Measurements from ENCODE around the gene CTXN2.

Gene CTXN2

DNA sequence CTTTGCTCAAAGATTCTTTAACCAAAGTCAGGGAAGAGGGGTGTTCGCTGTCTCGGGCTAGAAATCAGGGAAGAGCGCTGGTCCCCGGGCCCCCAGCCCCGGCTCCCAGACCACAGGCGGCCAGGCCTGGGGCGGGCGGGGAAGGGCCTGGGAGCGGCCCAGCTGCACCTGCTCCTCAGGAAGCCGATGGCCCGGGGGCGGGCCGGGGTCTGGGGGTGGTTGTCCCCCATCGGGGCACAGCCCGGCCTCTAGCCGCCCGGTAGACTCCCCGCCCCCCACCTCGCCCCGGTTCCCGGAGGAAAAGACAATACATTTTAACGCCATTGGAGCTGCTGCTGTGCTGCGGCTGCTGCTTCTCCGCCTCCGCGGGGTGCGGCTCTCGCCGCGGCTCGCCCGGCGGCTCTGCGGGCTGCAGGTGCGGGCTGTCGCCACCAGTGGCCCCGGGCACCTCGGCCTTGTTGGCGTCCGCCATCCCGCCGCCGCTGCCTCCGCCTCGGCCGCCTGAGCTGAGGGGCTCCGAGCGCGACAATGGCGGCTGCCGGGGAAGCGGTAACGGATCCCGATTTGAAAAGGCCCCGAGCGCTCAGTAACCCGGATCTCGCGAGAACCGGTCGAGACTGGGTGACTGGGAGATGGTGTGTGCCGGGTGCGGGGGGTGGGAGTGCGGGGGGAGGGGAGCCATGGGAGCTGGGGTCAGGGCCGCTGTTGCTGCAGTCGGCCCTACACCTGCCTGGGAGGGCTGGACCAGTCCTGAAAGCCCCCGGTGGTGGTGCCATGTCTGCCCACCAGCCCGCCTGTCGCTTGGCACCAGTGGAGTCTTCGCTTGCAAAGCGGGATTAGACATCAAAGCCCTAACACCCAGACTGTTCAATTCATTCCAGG lies 13.5 kb upstream of the CTXN2 start, which contains the start of gene MYEF2:
TSS of gene MYEF2 (minus strand) at position 530 of the 882 bp plus-strand sequence. CDS start at position 472, 58 bp downstream.
- DNase-seq (ENCODE audit: low read depth): peak; percentile 50
- TF ChIP-seq, protein P1, sequence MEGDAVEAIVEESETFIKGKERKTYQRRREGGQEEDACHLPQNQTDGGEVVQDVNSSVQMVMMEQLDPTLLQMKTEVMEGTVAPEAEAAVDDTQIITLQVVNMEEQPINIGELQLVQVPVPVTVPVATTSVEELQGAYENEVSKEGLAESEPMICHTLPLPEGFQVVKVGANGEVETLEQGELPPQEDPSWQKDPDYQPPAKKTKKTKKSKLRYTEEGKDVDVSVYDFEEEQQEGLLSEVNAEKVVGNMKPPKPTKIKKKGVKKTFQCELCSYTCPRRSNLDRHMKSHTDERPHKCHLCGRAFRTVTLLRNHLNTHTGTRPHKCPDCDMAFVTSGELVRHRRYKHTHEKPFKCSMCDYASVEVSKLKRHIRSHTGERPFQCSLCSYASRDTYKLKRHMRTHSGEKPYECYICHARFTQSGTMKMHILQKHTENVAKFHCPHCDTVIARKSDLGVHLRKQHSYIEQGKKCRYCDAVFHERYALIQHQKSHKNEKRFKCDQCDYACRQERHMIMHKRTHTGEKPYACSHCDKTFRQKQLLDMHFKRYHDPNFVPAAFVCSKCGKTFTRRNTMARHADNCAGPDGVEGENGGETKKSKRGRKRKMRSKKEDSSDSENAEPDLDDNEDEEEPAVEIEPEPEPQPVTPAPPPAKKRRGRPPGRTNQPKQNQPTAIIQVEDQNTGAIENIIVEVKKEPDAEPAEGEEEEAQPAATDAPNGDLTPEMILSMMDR (IDR thresholded peaks at IDR 0.05; ENCODE audit: low read depth, low read length, missing control alignments): no peak
- peak within 1 kb of the TSS; percentile 68 for H3K4me3 ChIP-seq (ENCODE audit: low read depth, low read length)

DNA sequence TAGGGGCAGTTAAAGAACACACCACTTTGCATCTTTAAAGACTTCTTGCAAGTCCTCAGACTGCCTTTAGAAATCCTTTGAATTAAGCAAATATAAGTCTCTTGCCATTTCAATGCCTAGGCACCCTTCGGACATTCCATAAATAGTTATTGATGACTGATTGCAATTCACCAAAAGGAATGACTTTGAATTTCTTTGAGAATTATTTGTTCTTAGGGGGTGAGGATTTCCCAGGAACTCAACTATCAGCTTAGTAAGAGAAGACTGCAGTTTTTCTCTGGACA lies 12.9 kb upstream of the CTXN2 start:
- peak overlapping the region; percentile 68 for H3K4me3 ChIP-seq (ENCODE audit: low read depth, low read length)
- DNase-seq (ENCODE audit: low read depth): no peak
- TF ChIP-seq, protein P1 (IDR thresholded peaks at IDR 0.05; ENCODE audit: low read depth, low read length, missing control alignments): no peak

DNA sequence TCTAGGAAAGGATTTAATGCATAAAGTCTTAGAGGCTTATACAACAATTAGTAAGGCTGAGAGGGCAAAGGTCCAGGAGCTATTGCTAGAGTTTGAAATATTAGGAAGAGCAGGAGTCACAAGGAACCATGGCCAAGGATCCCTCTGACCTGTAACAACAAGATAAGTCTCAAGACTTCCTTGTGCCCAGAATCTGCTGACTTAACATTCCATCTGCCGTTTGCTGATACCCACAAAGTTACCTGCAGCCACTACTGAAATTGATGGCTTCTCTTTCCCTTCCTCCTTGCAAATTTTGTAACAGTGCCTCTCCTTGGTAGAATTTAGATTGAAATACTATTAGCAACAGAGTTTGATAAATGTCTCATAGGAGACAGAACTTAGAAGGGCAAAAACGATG lies 8.7 kb upstream of the CTXN2 start:
- H3K4me3 ChIP-seq (ENCODE audit: low read depth, low read length): no peak overlapping the region
- DNase-seq (ENCODE audit: low read depth): no peak
- TF ChIP-seq, protein P1 (IDR thresholded peaks at IDR 0.05; ENCODE audit: low read depth, low read length, missing control alignments): no peak

DNA sequence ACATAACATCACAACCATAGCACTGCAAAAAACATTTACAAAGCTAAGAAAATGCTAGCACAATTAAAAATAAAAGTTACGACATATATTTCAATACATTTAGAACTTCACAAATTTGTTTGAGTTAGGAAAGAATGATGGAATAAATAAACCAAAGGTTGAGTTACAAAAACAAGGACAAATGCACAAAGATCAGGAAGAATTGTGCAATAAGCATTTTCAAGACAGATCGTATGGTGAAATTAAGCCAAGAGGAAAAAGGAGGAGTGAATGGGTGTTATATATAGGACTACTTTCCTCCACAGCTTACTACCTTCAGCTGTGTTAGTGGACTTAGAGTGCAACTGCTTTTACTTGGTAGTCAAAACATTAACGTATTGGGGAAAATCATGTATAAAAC lies 5.9 kb upstream of the CTXN2 start:
- DNase-seq (ENCODE audit: low read depth): no peak
- TF ChIP-seq, protein P1 (IDR thresholded peaks at IDR 0.05; ENCODE audit: low read depth, low read length, missing control alignments): no peak
- H3K4me3 ChIP-seq (ENCODE audit: low read depth, low read length): no peak overlapping the region

DNA sequence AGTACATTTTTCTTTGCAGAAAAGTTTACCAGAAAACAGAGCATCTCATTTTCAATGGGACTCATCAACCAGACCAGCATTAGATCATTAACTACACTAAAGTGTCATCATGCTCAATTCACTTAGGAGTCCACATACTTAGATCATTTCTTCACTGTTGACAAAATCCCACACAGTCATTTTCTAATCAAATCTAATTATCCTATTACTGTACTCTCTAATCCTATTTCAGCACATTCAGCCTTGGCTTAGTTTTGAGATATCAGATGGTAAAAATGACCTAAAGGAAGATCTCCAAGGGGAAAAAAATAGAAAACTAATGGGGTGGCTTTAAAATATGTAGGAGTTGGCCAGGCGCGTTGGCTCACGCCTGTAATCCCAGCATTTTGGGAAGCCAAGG lies 5.2 kb upstream of the CTXN2 start:
- TF ChIP-seq, protein P1 (IDR thresholded peaks at IDR 0.05; ENCODE audit: low read depth, low read length, missing control alignments): no peak
- H3K4me3 ChIP-seq (ENCODE audit: low read depth, low read length): no peak overlapping the region
- DNase-seq (ENCODE audit: low read depth): no peak

DNA sequence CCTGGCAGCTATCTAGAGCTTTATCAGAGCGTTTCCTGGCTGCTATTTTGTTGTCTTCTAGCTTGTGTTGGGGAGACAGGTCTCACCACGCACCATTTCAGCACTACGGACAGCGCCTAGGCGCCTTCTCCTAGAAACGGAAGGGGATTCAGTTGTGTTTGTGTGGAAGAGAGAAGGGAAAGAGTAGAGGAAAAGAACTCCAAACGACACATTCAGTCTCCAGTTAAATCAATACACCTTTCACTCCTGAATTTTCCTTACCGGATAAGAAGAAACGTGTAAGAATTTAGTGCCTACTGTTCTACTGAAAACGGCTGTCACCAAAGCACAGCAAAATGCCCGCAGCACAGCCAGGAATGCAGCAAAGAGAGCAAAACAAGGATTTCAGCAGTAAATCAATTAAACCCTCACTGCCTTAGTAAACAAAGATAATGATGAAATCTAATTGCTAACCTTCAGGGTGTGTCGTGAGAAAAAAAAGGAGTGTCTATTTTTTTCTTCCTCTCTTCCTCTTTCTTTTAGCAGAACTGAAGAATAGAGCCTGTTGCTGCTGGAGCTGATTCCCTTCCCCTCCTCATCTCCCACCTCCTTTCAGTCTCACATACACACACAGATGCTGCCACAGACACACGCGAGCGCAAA lies 412 bp upstream of the CTXN2 start:
- H3K4me3 ChIP-seq (ENCODE audit: low read depth, low read length): no peak overlapping the region
- TF ChIP-seq, protein P1 (IDR thresholded peaks at IDR 0.05; ENCODE audit: low read depth, low read length, missing control alignments): no peak
- DNase-seq (ENCODE audit: low read depth): no peak
